Activated T-cell treated with anti-CD3 and anti-CD28 coated beads, Interleukin-2, amount 50 U/mL, for 72 hours (primary cell): Measurements from ENCODE around the gene DLAT. TPM values are rescaled to one million over a fixed set of nuclear protein-coding genes. Genes with fewer than 3 reads are reported as not detected.
"Not testable (repeated sequence)": the region's sequence is repeated elsewhere in the genome, so short reads cannot be mapped to it uniquely, and the experiment has no call there.

Source experiments
- ATAC-seq, 2 donors: fragments of 150-1000 bp; cut with Tn5 transposase; replicated peaks in 1 of 2; 2 replicates each; pipeline ENCODE4 v1.10.0; 2021; ENCODE audit warnings: moderate library complexity in 2 of 2, mild to moderate bottlenecking in 1 of 2
- DNase-seq, 2 donors: peaks; one replicate each; pipeline ENCODE4 v3.0.0; 2021 to 2022; ENCODE audit warnings: mixed read lengths in 1 of 2
- H3K27ac Mint-ChIP-seq: one replicate; pipeline ENCODE4 v1.8.0; 2022; ENCODE audit warnings: mild to moderate bottlenecking, moderate library complexity, mixed read lengths
- H3K27me3 Mint-ChIP-seq: one replicate; pipeline ENCODE4 v1.8.0; 2022; ENCODE audit warnings: low read depth, mixed read lengths
- H3K36me3 Mint-ChIP-seq, 2 donors: one replicate each; pipeline ENCODE4 v1.8.0; 2022; ENCODE audit warnings: mixed read lengths in 2 of 2, mild to moderate bottlenecking in 1 of 2; ENCODE audit not compliant: insufficient read depth in 2 of 2
- H3K4me1 Mint-ChIP-seq: one replicate; pipeline ENCODE4 v1.8.0; 2022; ENCODE audit warnings: low read depth, mixed read lengths
- H3K4me3 Mint-ChIP-seq, 2 donors: one replicate each; pipeline ENCODE4 v1.8.0; 2022; ENCODE audit warnings: mild to moderate bottlenecking in 2 of 2, mixed read lengths in 2 of 2, moderate library complexity in 2 of 2
- H3K9me3 Mint-ChIP-seq, 2 donors: one replicate each; pipeline ENCODE4 v1.8.0; 2022; ENCODE audit warnings: mixed read lengths in 2 of 2
- total RNA-seq, 2 donors: library from RNA; stranded (reverse); gene quantifications; one replicate each; pipeline ENCODE4 v1.2.3, GENCODE V29; 2022

The DLAT gene
- total RNA-seq, 2 donors from 2014 or later, result 27.2 to 31.6 TPM

DNA sequence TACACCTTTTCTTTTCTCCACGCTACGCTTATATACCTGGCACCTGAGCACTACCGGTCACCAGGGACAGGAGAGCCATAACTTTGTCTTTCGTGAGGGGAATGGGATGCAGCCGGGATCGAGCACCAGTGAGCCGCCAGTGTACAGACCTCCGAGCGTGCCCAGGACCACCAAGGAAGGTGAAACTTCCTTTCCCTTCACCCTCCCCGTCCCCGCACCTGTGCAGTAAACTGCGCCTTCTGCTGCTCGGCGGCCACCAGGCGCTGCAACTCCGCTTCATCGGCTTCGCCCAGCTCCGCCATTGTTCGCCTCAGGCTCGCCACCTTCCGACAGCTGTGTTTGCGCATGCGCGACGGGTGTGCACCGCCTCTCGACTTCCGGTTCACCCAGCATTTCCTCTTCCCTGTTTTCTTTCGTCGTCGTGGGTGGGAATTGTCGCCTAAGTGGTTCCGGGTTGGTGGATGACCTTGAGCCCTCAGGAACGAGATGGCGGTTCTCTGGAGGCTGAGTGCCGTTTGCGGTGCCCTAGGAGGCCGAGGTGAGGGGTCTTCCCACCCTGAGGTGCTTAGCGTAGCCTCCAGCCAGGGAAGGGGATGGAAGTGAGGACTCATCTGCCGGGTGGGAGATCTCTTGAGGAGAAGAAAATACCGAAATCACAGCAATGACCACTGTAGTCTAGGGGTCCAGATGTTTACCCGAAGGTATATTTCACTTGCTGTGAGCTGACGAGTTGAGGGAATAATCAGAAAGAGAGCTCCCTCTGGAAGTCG lies 61.4 kb downstream of the DLAT start, which contains the start of the genes SDHD and TIMM8B:
Gene SDHD (plus strand): TSS at position 452 of the 770 bp plus-strand sequence. CDS start 35 bp downstream, at position 487.
Gene TIMM8B (minus strand): TSS at position 335 of the 770 bp plus-strand sequence. CDS start 33 bp downstream, at position 302.
- ATAC-seq (peak; percentile 83 to 85), DNase-seq (peak; percentile 95 to 96)
- H3K4me1 Mint-ChIP-seq, result peaks cover 70% of the 10 kb centered on the region
- H3K27ac Mint-ChIP-seq, result peak within 1 kb of the TSS; percentile 92
- H3K4me3 Mint-ChIP-seq, result peak within 1 kb of the TSS; percentile 97 to 98
- no peaks in the 10 kb centered on the region for H3K27me3 Mint-ChIP-seq
- no peaks in the 10 kb centered on the region for H3K9me3 Mint-ChIP-seq
- H3K36me3 Mint-ChIP-seq, result peaks cover 27 to 55% of the 10 kb centered on the region in 2 donors

DNA sequence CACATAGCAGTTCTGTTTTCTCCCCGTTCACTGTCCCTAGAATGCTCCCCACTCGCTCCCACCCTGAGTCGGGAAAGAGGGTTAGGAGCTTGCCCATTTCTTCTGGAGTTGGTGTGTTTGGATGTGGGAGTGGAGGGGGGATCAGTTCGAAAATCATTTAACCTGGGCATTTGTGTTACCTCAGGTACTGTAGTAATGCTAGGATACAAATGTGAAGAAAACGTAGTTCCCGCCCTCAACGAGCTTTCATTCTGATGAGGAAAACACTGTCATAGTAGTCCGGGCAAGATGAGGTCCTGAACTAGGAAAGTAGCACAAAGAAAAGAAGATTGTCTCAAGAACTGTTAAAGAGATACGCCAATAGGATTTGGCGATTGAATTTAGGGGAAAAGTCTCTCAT lies 62.0 kb downstream of the DLAT start:
- ATAC-seq, result no peak
- peak overlapping the region; percentile 92 for H3K27ac Mint-ChIP-seq
- peak overlapping the region; percentile 97 to 98 for H3K4me3 Mint-ChIP-seq
- H3K27me3 Mint-ChIP-seq, result no peaks in the 10 kb centered on the region
- peaks cover 28 to 58% of the 10 kb centered on the region in 2 donors for H3K36me3 Mint-ChIP-seq
- H3K9me3 Mint-ChIP-seq, result no peaks in the 10 kb centered on the region
- no peak for DNase-seq
- peaks cover 66% of the 10 kb centered on the region for H3K4me1 Mint-ChIP-seq

DNA sequence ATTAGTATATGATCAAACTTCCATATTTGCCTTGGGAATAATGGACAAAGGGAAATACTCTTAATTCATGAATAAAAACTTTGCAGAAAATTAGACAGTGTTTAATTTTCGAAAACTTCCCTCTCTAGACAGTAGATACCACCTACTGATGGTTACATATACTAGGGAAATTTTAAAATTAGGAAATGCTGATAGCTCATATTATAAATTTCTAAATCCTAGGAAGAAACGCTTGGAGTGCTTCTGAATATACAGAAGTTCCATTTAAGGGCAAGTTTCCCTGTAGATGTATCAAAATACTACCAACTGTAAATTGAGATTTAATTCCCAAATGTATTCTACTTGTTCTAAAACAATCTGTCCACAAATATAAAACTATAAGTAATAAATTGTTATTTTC lies 70.1 kb downstream of the DLAT start:
- H3K9me3 Mint-ChIP-seq, ATAC-seq, H3K4me3 Mint-ChIP-seq, H3K27me3 Mint-ChIP-seq, H3K27ac Mint-ChIP-seq, H3K4me1 Mint-ChIP-seq, DNase-seq: not testable (repeated sequence)
- peaks cover 6 to 27% of the 10 kb centered on the region in 2 donors for H3K36me3 Mint-ChIP-seq

DNA sequence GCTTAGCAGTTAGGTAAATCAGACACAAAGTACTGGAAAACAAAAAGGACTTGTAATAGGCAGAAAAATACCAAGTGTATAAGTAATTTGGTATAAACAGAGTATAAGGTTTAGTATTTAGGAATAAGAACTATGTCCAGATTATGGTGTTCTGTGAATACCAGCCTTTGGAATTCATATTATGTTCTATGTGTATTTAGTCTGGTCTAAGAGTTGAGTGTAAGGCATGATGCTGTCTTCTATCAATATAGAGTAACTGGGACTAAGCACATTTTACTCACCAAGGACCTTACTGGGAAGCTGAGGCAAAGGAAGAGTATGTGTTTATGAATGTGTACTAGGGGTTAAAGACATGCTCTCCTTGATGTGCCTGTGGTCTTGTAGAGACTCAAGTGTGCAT lies 71.0 kb downstream of the DLAT start:
- no peaks in the 10 kb centered on the region for H3K9me3 Mint-ChIP-seq
- ATAC-seq (no peak), DNase-seq (no peak)
- no peak overlapping the region for H3K4me3 Mint-ChIP-seq
- H3K36me3 Mint-ChIP-seq, result peaks cover 6 to 22% of the 10 kb centered on the region in 2 donors
- no peaks in the 10 kb centered on the region for H3K4me1 Mint-ChIP-seq
- no peak overlapping the region for H3K27ac Mint-ChIP-seq
- H3K27me3 Mint-ChIP-seq, result no peaks in the 10 kb centered on the region

DNA sequence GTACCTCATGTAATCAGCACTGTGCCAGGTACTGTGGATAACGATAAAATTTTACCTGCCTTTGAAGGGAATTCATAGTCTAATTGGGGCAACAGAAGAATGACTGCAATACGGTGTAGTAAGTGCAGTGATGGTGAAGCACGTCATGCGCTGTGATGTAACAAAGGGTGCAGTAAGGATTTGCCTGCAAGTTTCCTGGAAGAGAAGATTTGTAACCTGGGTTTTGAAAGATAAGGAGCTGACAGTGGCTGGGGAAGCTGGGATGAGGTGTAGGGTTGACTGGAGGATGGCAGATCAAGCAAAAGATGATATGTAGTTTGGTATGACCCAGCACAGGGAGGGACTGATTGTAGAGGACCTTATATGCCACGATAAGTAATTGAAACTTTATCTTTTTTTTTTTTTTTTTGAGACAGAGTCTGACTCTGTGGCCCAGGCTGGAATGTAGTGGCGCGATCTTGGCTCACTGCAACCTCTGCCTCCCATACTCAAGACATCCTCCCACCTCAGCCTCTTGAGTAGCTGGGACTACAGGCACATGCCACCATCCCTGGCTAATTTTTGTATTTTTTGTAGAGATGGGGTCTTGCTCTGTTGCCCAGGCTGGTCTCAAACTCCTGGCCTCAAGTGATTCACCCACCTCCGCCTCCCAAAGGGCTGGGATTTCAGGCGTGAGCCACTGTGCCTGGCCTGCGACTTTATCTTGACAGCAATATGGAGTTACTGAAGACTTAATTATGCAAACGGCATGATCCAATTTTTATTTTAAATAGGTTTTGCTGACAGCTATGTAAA lies 72.7 kb downstream of the DLAT start:
- DNase-seq, result no peak
- no peak for ATAC-seq
- H3K27ac Mint-ChIP-seq, result no peak overlapping the region
- H3K9me3 Mint-ChIP-seq, result no peaks in the 10 kb centered on the region
- H3K4me3 Mint-ChIP-seq, result no peak overlapping the region
- H3K27me3 Mint-ChIP-seq, result no peaks in the 10 kb centered on the region
- no peaks in the 10 kb centered on the region for H3K4me1 Mint-ChIP-seq
- H3K36me3 Mint-ChIP-seq, result peaks cover 0 to 10% of the 10 kb centered on the region in 2 donors

DNA sequence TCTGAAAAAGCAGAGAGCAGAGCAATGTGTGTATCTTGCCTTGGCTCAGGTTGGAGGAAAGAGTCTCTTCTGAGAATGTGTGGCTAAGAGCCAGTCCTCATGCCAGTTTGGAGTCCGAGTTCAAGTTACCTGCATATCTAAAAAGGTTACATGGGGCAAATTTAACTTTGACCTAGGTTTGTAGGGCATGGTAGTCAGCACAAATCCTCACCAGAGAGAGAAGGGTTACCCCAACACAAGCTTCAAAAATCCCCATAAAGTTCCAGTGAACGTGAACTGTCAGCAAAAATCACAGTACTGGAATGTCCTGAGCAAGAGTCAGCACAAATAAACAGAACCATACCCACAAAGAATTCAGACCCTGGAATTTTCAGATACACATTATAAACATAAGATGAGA lies 75.3 kb downstream of the DLAT start:
- no peak overlapping the region for H3K4me3 Mint-ChIP-seq
- no peak overlapping the region for H3K27ac Mint-ChIP-seq
- no peaks in the 10 kb centered on the region for H3K27me3 Mint-ChIP-seq
- H3K9me3 Mint-ChIP-seq, result no peaks in the 10 kb centered on the region
- DNase-seq (no peak), ATAC-seq (no peak)
- no peaks in the 10 kb centered on the region for H3K4me1 Mint-ChIP-seq
- peaks cover 0 to 4% of the 10 kb centered on the region in 2 donors for H3K36me3 Mint-ChIP-seq

DNA sequence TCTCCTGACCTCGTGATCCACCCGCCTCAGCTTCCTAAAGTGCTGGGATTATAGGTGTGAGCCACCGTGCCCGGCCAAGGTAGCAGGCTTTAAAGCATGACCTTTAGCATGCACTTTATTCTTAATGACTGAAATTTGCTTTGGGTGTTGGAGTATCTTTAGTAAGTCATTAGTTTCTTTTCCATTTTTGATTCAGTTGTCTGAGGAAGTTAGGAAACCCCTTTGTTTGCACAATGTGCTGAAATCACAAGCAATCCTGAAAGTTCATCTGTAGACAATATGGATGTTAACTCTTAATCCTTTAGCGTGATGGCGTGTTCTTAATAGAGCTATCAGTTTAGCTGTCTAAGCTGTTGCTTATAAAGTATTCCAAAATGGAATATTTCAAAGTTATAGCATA lies 78.2 kb downstream of the DLAT start:
- H3K27ac Mint-ChIP-seq, result no peak overlapping the region
- H3K4me1 Mint-ChIP-seq, result no peaks in the 10 kb centered on the region
- no peak for ATAC-seq
- H3K4me3 Mint-ChIP-seq, result no peak overlapping the region
- H3K9me3 Mint-ChIP-seq, result no peaks in the 10 kb centered on the region
- no peak for DNase-seq
- H3K36me3 Mint-ChIP-seq, result no peaks in the 10 kb centered on the region
- no peaks in the 10 kb centered on the region for H3K27me3 Mint-ChIP-seq

DNA sequence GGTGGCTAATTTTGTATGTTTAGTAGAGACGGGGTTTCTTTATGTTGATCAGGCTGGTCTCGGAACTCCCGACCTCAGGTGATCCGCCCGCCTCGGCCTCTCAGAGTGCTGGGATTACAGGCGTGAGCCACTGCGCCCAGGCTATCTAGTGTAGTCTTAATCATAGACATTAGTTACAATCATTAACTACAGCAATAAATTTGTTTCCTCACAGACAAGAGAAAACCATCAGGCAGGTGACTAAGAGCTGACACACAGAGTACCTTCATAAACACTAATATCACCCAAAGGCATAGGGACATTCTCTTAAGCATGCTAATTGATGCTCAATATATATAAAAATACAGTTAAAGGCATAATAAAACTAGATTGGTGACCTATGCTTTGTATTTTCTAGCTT lies 80.9 kb downstream of the DLAT start:
- Mint-ChIP-seq H3K4me3 (no peak overlapping the region), H3K36me3 (no peaks in the 10 kb centered on the region), H3K27me3 (no peaks in the 10 kb centered on the region), H3K9me3 (no peaks in the 10 kb centered on the region), H3K27ac (no peak overlapping the region), H3K4me1 (no peaks in the 10 kb centered on the region)
- DNase-seq (no peak), ATAC-seq (no peak)

Other genes with a start within 250 kb of the DLAT start
- 10 to 100 TPM; 46.1 to 52.5 TPM for gene ALG9, start 153.8 kb upstream of the DLAT start, total RNA-seq
- 1 to 10 TPM; 2.8 to 4.9 TPM for gene FDXACB1, start 146.2 kb upstream of the DLAT start, total RNA-seq
- 10 to 100 TPM; 24.9 to 32.6 TPM for gene CFAP68, start 145.9 kb upstream of the DLAT start, total RNA-seq
- gene CRYAB, start 113.6 kb upstream of the DLAT start, total RNA-seq, result not detected
- gene HSPB2, start 112.7 kb upstream of the DLAT start, total RNA-seq, result under 1 TPM in 1 of 2 donors, not detected in 1; 0.19 TPM
- gene C11orf52, start 106.5 kb upstream of the DLAT start, total RNA-seq, result not detected
- 10 to 100 TPM; 14.8 to 24.7 TPM for gene DIXDC1, start 88.1 kb upstream of the DLAT start, total RNA-seq
- under 1 TPM; 0.36 to 0.39 TPM for gene PIH1D2, start 48.6 kb downstream of the DLAT start, total RNA-seq
- gene NKAPD1, start 48.9 kb downstream of the DLAT start, total RNA-seq, result 10 to 100 TPM; 23.7 to 28.7 TPM
- gene TIMM8B, start 61.3 kb downstream of the DLAT start, total RNA-seq, result 10 to 100 TPM; 24.2 to 34.1 TPM
- gene SDHD, start 61.5 kb downstream of the DLAT start, total RNA-seq, result 100 to 1,000 TPM in 1 of 2 donors, 10 to 100 TPM in 1; 96.9 to 135 TPM
- under 1 TPM in 1 of 2 donors, not detected in 1; 0.35 TPM for gene IL18, start 138.7 kb downstream of the DLAT start, total RNA-seq
- gene TEX12, start 142.0 kb downstream of the DLAT start, total RNA-seq, result under 1 TPM in 1 of 2 donors, not detected in 1; 0.32 TPM
- gene BCO2, start 150.1 kb downstream of the DLAT start, total RNA-seq, result 1 to 10 TPM; 1.1 to 1.3 TPM
- 10 to 100 TPM; 28.7 to 28.9 TPM for gene PTS, start 201.0 kb downstream of the DLAT start, total RNA-seq
- not detected for gene PLET1, start 235.5 kb downstream of the DLAT start, total RNA-seq